ENCODE results near the gene EML4. TPM values are rescaled to one million over a fixed set of nuclear protein-coding genes. Genes with fewer than 3 reads are reported as not detected.

EML4 gene
- total and polyA plus RNA-seq, 2 of the 13 experiments (the other 11 are each of a cell fraction or from before 2014, with no cell fraction given) = 243 to 476 TPM

- TF ChIP-seq ZNF414 (CRISPR knock-in tag; IDR thresholded peaks at IDR 0.05) (no peak), NR2C2 (CRISPR knock-in tag; IDR thresholded peaks at IDR 0.05; ENCODE audit: borderline replicate concordance) (peak; percentile 46; the same call in 1 of the 2 replicates), NR2F6 (IDR thresholded peaks at IDR 0.05) (peak; percentile 84), NR2F6 (CRISPR knock-in tag; IDR thresholded peaks at IDR 0.05) (0 out of 2 replicates have a peak, but pooled peaks have one; percentile 36), ZNF687 (CRISPR knock-in tag; IDR thresholded peaks at IDR 0.05) (peak; percentile 78), ZFY (CRISPR knock-in tag; IDR thresholded peaks at IDR 0.05) (peak; percentile 33; the same call in 1 of the 2 replicates), DPF2 (CRISPR knock-in tag; IDR thresholded peaks at IDR 0.05; ENCODE audit: borderline replicate concordance, low read depth) (no peak), STAG1 (CRISPR knock-in tag; IDR thresholded peaks at IDR 0.05) (0 out of 2 replicates have a peak, but pooled peaks have one; percentile 5), LCORL (IDR thresholded peaks at IDR 0.05) (no peak), LCORL (CRISPR knock-in tag; IDR thresholded peaks at IDR 0.05) (peak; percentile 53; the same call in 1 of the 2 replicates), ZNF264 (CRISPR knock-in tag; IDR thresholded peaks at IDR 0.05) (no peak), ATM (IDR thresholded peaks at IDR 0.05; ENCODE audit: borderline replicate concordance) (no peak), ZNF598 (CRISPR knock-in tag; IDR thresholded peaks at IDR 0.05; ENCODE audit: borderline replicate concordance) (peak; percentile 67; the same call in 1 of the 2 replicates), HIC2 (CRISPR knock-in tag; IDR thresholded peaks at IDR 0.05; ENCODE audit: low read depth) (0 out of 2 replicates have a peak, but pooled peaks have one; percentile 16), TOE1 (CRISPR knock-in tag; IDR thresholded peaks at IDR 0.05) (no peak), NFKB2 (CRISPR knock-in tag; IDR thresholded peaks at IDR 0.05; ENCODE audit: borderline replicate concordance) (peak; percentile 50; the same call in 1 of the 2 replicates), CENPBD1 (CRISPR knock-in tag; IDR thresholded peaks at IDR 0.05; ENCODE audit: borderline replicate concordance, low read depth) (no peak), ZNF839 (CRISPR knock-in tag; IDR thresholded peaks at IDR 0.05; ENCODE audit: borderline replicate concordance) (peak; percentile 68; the same call in 1 of the 2 replicates), HDAC2 (CRISPR knock-in tag; IDR thresholded peaks at IDR 0.05) (0 out of 2 replicates have a peak, but pooled peaks have one; percentile 18), ZNF780A (CRISPR knock-in tag; IDR thresholded peaks at IDR 0.05) (no peak)
- TF ChIP-seq, protein P1, sequence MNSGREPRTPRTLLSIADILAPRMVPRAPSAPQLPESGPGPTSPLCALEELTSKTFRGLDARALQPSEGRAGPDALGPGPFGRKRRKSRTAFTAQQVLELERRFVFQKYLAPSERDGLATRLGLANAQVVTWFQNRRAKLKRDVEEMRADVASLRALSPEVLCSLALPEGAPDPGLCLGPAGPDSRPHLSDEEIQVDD (CRISPR knock-in tag; IDR thresholded peaks at IDR 0.05; ENCODE audit: borderline replicate concordance) = no peak
Observed at GRCh38 chr2:42371611-42372473, 202.7 kb downstream of the EML4 start (continued).

Data from HepG2 (cell line).